Testis (tissue), 3 donors: Measurements from ENCODE around the gene TAS2R4. TPM values are rescaled to one million over a fixed set of nuclear protein-coding genes. Genes with fewer than 3 reads are reported as not detected.

Source experiments
- DNase-seq: peaks from one replicate; pipeline ENCODE4 v3.0.0-alpha.2; 2019
- H3K27ac ChIP-seq, 2 donors: fragments of 200-600 bp; sonication (generic); one replicate each; pipeline ENCODE4 v1.5.1; 2019
- H3K27me3 ChIP-seq: fragments of 200-600 bp; sonication (generic); one replicate; pipeline ENCODE4 v1.5.1; 2019
- H3K36me3 ChIP-seq: fragments of 200-600 bp; sonication (generic); one replicate; pipeline ENCODE4 v1.5.1; 2017; ENCODE audit warnings: low read depth; ENCODE audit errors: missing control alignments
- H3K4me1 ChIP-seq: fragments of 200-600 bp; sonication (generic); one replicate; pipeline ENCODE4 v1.5.1; 2019
- H3K4me3 ChIP-seq, 2 donors: fragments of 200-600 bp; sonication (generic); one replicate each; pipeline ENCODE4 v1.5.1; 2017 to 2019
- H3K9me3 ChIP-seq: fragments of 200-600 bp; sonication (generic); one replicate; pipeline ENCODE4 v1.5.1; 2017
- POLR2A ChIP-seq: fragments of 450-650 bp; IDR thresholded peaks from one replicate; pipeline ENCODE4 v1.6.1; 2017; ENCODE audit warnings: antibody characterized with exemption, mild to moderate bottlenecking, moderate library complexity
- WGBS, 2 donors: methylation state at CpG; one replicate each; pipeline ENCODE4 v1.1.5; 2018; 5-methylcytosine and 5-hydroxymethylcytosine counted together
- intact Hi-C: fragments of 100-400 bp; cut with DNase I; formaldehyde crosslinking; loops from one replicate; pipeline ENCODE4 v1.15.1; 2023; ENCODE audit warnings: low total_unique reads
- polyA plus RNA-seq: library from polyadenylated mRNA; stranded (reverse); fragments of 350-450 nt; fragmentation: Illumina TruSeq; extraction: RNeasy Lipid Tissue Mini Kit (QIAGEN cat#74804); gene quantifications from one replicate; pipeline ENCODE4 v1.2.3, GENCODE V29; 2014; ENCODE audit warnings: low read depth, low replicate concordance; ENCODE audit not compliant: insufficient read depth
- total RNA-seq, 2 donors: library from RNA; depleted of rRNA; stranded (reverse); fragments of >200 nt; gene quantifications; one replicate each; pipeline ENCODE4 v1.2.3, GENCODE V29; 2016
- TF ChIP-seq, protein P1 (sequence below), 3 experiments: fragments of 450-650 bp in 2 of 3; fragments of 200-600 bp in 1 of 3; sonication (generic) in 1 of 3; IDR thresholded peaks; one replicate each; pipeline ENCODE4 v1.5.1; 2016 to 2019; ENCODE audit warnings: antibody characterized with exemption in 3 of 3, mild to moderate bottlenecking in 2 of 3, moderate library complexity in 1 of 3

TAS2R4 gene
- total and polyA plus RNA-seq, 3 donors from 2014 or later: 0.71 to 8.2 (median 6.8) TPM

DNA sequence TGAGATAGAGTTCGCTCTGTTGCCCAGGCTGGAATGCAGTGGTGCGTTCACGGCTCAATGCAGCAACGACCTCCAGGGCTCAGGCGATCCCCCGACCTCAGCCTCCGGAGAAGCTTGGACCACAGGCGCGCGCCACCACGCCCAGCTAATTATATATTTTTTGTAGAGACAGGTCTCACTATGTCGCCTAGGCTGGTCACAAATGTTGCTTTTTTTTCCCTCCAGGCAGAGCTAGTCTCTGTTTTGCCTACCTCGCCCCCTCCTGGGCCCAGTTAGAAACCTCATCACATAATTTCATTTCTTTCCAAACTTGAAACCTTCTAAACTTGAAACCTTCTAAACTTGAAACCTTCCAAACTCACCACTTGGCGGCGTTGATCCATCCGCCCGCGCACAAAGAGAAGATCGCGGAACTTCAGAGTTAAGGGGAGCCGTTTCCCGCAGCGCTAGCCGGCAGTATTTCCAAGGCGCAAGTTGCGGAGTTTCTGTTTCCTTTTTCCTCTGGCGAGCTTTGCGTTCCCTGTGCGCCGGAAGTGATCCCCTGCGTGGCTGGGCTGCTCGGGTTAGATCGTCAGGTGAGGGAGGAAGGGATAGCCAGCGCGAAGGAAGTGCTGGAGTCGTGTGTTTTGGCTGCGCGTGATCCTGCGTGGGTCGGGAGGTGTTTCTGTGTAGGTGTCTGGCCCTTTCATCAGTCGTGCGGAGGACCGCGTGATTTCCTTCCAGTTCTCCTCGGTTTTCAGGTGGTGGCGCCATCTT is 38.5 kb upstream of the TAS2R4 start, which contains the start of gene SSBP1:
Gene SSBP1, plus strand, starts transcription at position 523 of the 756 bp plus-strand sequence. CDS start 809 bp downstream, outside the sequence.
- peak within 1 kb of the TSS; percentile 66 to 88 for H3K27ac ChIP-seq
- intact Hi-C loops: no loop called here
- no peaks in the 10 kb centered on the region for H3K9me3 ChIP-seq
- TF ChIP-seq, protein P1, sequence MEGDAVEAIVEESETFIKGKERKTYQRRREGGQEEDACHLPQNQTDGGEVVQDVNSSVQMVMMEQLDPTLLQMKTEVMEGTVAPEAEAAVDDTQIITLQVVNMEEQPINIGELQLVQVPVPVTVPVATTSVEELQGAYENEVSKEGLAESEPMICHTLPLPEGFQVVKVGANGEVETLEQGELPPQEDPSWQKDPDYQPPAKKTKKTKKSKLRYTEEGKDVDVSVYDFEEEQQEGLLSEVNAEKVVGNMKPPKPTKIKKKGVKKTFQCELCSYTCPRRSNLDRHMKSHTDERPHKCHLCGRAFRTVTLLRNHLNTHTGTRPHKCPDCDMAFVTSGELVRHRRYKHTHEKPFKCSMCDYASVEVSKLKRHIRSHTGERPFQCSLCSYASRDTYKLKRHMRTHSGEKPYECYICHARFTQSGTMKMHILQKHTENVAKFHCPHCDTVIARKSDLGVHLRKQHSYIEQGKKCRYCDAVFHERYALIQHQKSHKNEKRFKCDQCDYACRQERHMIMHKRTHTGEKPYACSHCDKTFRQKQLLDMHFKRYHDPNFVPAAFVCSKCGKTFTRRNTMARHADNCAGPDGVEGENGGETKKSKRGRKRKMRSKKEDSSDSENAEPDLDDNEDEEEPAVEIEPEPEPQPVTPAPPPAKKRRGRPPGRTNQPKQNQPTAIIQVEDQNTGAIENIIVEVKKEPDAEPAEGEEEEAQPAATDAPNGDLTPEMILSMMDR (IDR thresholded peaks at IDR 0.05): peak; percentile 48 to 72 (median 71)
- no peak for TF ChIP-seq POLR2A
- 1 to 2% methylated on average over 46 of the region's 46 CpGs for WGBS, 2 donors
- DNase-seq: peak; percentile 95
- H3K36me3 ChIP-seq: no peaks in the 10 kb centered on the region
- H3K4me3 ChIP-seq: peak within 1 kb of the TSS; percentile 64 to 78
- no peaks in the 10 kb centered on the region for H3K27me3 ChIP-seq
- H3K4me1 ChIP-seq: peaks cover 15% of the 10 kb centered on the region

DNA sequence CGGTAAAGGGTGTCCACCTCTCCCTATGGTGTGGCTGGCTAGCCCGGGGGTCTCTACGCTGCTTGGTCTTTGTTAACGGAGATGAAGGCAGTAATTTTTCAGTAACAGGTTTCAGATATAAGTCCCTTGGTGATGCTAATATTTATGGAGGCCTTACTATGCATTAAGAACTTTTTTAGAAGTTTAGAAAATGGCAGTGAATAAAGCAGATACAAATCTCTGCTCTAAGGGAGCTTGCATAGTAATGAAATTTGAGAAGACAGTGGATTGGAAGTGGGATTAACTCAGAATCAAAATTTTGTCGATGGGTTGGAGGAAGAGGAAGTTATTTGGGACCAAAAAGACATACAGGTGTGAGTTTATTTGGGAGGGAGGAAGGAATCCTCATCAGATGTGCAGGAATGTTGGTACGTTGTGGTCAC is 37.9 kb upstream of the TAS2R4 start:
- DNase-seq: no peak
- Histone ChIP-seq H3K36me3 (no peaks in the 10 kb centered on the region), H3K4me3 (peak overlapping the region; percentile 64 to 78), H3K27me3 (no peaks in the 10 kb centered on the region), H3K27ac (peak overlapping the region; percentile 66 to 88), H3K4me1 (peaks cover 15% of the 10 kb centered on the region), H3K9me3 (no peaks in the 10 kb centered on the region)
- intact Hi-C loops: no loop called here
- WGBS, 2 donors: 1 to 3% methylated on average over 6 of the region's 6 CpGs
- no peak for TF ChIP-seq POLR2A
- TF ChIP-seq, protein P1 (IDR thresholded peaks at IDR 0.05): no peak

DNA sequence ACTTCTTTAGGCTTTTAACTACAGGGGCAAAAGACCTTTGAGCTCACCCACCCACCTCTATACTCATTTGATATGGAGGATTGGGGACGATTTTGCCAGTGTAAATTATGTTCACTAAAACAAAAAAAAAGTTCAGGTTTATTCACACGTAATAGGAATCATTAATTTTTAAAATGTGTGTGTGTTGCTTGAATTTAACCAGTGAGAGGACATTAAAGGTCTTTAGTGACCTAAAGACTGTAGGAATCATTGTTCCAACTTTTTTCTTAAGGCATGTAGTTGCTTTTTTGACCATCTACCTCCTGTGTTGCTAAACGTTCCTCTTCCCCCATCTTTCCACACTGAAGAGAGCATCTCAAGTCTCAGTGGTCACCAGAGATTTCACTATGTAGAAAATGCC is 37.2 kb upstream of the TAS2R4 start:
- peaks cover 15% of the 10 kb centered on the region for H3K4me1 ChIP-seq
- H3K4me3 ChIP-seq: peak overlapping the region in 1 of 2 donors; percentile 78
- TF ChIP-seq, protein P1 (IDR thresholded peaks at IDR 0.05): no peak
- TF ChIP-seq POLR2A: no peak
- no peaks in the 10 kb centered on the region for H3K36me3 ChIP-seq
- no peaks in the 10 kb centered on the region for H3K27me3 ChIP-seq
- intact Hi-C loops: no loop called here
- WGBS, 2 donors: 55 to 58% methylated on average over 3 of the region's 3 CpGs
- no peak overlapping the region for H3K27ac ChIP-seq
- DNase-seq: no peak
- no peaks in the 10 kb centered on the region for H3K9me3 ChIP-seq

DNA sequence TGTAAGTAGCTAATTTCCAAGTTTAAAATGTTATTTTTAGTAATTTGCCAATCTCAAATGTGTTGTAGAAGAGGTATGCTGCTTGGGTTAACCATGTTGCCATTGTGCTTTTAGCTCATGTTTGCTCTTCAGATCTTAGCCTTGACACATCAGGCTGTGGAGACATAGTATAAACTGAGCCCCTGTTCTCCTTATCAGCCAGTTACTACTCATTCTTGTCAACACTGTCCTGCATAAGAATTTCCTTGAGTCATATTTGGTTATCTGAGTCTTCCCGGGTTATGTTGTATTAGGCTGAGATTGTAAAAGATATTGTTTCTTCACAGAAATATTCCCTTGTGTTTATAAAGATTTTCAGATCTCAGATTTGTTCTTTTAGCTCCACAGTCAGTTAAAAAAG is 34.2 kb upstream of the TAS2R4 start:
- TF ChIP-seq, protein P1 (IDR thresholded peaks at IDR 0.05): no peak
- no peak for TF ChIP-seq POLR2A
- Histone ChIP-seq H3K27ac (no peak overlapping the region), H3K4me3 (no peak overlapping the region), H3K9me3 (no peaks in the 10 kb centered on the region), H3K27me3 (no peaks in the 10 kb centered on the region), H3K4me1 (peaks cover 13% of the 10 kb centered on the region), H3K36me3 (no peaks in the 10 kb centered on the region)
- 63 to 85% methylated on average over 1 of the region's 1 CpG for WGBS, 2 donors
- no peak for DNase-seq
- intact Hi-C loops: no loop called here
